Mucosa of rectum (tissue), 2 donors: ENCODE results near the gene ANO1.
"Not testable (repeated sequence)": the region's sequence is repeated elsewhere in the genome, so short reads cannot be mapped to it uniquely, and the experiment has no call there.

Experiments
- H3K27ac ChIP-seq, 2 donors: one replicate each; pipeline ENCODE4 v1.7.0; 2013; ENCODE audit warnings: inconsistent platforms in 2 of 2, low read depth in 2 of 2, low read length in 2 of 2
- H3K27me3 ChIP-seq, 2 donors: one replicate each; pipeline ENCODE4 v1.7.0; 2013; ENCODE audit warnings: low read length in 2 of 2; ENCODE audit not compliant: control insufficient read depth in 2 of 2, insufficient read depth in 2 of 2
- H3K36me3 ChIP-seq, 2 donors: one replicate each; pipeline ENCODE4 v1.7.0; 2013; ENCODE audit warnings: low read length in 2 of 2; ENCODE audit not compliant: control insufficient read depth in 2 of 2, insufficient read depth in 2 of 2
- H3K4me1 ChIP-seq, 2 donors: one replicate each; pipeline ENCODE4 v1.7.0; 2013; ENCODE audit warnings: low read length in 2 of 2, mild to moderate bottlenecking in 1 of 2; ENCODE audit not compliant: control insufficient read depth in 2 of 2, insufficient read depth in 2 of 2
- H3K4me3 ChIP-seq, 2 donors: one replicate each; pipeline ENCODE4 v1.7.0; 2013; ENCODE audit warnings: low read length in 2 of 2
- H3K9ac ChIP-seq, 2 donors: one replicate each; pipeline ENCODE4 v1.7.0; 2013; ENCODE audit warnings: low read length in 2 of 2, low read depth in 1 of 2, mild to moderate bottlenecking in 1 of 2
- H3K9me3 ChIP-seq, 2 donors: one replicate each; pipeline ENCODE4 v1.7.0; 2013; ENCODE audit warnings: low read length in 2 of 2; ENCODE audit not compliant: control insufficient read depth in 2 of 2
- donor health status: healthy.
- donor health status: Normal muscosa, but diverticular disease.

Gene ANO1

DNA sequence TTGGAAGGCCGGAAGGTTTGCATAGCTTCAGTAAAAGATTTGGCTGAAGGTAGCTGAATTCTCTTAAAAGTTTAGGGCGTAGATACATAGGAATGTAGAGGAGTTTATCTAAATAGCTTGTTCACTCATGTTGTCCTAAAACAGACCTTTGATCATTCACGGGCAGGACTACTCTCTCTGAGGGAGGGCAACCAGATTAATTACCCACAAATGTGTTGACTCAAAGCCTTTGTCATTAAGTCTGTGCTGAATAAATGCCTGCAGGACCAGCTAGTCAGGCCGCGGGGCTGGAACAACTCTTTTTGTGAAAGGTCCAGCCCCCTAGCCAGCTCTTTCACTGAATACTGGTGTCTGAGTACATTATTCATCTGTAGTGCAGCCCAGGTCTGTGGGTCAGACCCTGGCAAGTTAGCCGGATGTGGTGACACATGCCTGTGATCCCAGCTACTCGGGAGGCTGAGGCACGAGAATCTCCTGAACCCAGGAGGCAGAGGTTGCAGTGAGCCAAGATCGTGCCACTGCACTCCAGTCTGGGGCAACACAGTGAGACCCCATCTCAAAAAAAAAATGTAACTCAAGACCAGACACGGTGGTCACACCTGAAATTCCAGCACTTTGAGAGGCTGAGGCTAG is 122.2 kb downstream of the ANO1 start:
- H3K27me3 ChIP-seq, result no peaks in the 10 kb centered on the region
- H3K9me3 ChIP-seq, result no peaks in the 10 kb centered on the region
- H3K27ac ChIP-seq, result no peak overlapping the region
- H3K36me3 ChIP-seq, result peaks cover 6% of the 10 kb centered on the region in 2 donors
- H3K4me1 ChIP-seq, result peaks cover 11 to 17% of the 10 kb centered on the region in 2 donors
- no peak overlapping the region for H3K9ac ChIP-seq
- H3K4me3 ChIP-seq, result no peak overlapping the region

DNA sequence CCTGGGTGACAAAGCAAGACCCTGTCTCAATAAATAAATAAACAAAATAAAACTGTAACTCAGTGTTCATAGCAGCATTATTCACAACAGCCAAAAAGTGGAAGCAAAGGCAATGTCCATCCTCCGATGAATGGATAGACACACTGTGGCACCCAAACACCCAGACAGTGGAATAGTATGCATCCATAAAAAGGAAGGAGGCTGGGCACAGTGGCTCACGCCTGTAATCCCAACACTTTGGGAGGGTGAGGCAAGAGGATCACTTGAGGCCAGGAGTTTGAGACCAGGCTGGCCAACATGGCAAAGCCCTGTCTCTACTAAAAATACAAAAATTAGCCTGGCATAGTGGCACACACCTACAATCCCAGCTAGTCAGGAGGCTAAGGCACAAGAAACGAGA is 122.9 kb downstream of the ANO1 start:
- not testable (repeated sequence) for H3K4me3 ChIP-seq, H3K27me3 ChIP-seq, H3K36me3 ChIP-seq, H3K27ac ChIP-seq, H3K9me3 ChIP-seq, H3K9ac ChIP-seq
- H3K4me1 ChIP-seq, result peaks cover 11 to 17% of the 10 kb centered on the region in 2 donors

DNA sequence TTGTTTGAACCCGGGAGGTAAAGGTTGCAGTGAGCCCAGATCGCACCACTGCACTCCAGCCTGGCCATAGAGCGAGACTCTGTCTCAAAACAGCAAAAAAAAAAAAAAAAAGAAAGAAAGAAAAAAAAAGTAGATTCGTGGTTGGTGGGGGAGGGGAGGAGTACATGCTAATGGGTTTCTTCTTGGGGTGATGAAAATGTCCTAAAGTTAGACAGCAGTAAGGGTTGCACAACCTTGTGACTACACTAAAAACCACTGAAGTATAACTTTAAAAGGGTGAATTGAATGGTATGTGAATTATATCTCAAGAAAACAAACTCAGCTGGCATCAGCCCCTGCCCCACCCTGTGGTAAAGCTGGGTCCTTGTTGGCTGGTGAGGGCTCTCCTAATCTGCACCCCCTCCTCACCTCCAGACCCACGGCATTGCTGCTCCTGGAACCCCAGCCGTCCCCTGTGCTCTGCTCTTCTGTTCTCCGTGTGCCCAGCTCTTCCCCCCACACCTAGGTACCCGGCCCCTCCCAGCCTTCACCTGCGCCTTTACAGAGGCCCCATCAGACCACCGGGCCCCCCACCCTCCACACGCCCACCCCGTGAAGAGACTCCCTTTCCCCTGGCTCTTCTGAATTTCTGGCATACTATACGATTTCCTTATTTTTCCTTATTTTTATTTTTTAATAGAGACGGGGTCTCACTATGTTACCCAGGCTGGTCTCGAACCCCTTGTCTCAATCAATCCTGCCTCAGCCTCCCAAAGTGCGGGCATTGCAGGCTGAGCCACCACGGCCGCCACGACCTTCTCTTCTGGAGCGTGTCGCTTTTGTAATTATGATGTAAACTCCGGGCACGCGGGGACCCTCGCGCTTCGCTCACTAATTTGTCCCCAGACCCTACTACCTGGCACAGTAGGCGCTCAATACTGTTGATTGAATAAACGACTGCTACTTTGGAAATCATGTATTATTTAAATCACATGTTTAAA is 124.1 kb downstream of the ANO1 start:
- H3K27ac ChIP-seq, result peak overlapping the region; percentile 83 to 96
- H3K9ac ChIP-seq, result peak overlapping the region in 1 of 2 donors; percentile 96
- H3K4me3 ChIP-seq, result peak overlapping the region; percentile 90 to 95
- H3K4me1 ChIP-seq, result peaks cover 11 to 17% of the 10 kb centered on the region in 2 donors
- no peaks in the 10 kb centered on the region for H3K27me3 ChIP-seq
- H3K36me3 ChIP-seq, result peaks cover 16 to 21% of the 10 kb centered on the region in 2 donors
- H3K9me3 ChIP-seq, result no peaks in the 10 kb centered on the region

DNA sequence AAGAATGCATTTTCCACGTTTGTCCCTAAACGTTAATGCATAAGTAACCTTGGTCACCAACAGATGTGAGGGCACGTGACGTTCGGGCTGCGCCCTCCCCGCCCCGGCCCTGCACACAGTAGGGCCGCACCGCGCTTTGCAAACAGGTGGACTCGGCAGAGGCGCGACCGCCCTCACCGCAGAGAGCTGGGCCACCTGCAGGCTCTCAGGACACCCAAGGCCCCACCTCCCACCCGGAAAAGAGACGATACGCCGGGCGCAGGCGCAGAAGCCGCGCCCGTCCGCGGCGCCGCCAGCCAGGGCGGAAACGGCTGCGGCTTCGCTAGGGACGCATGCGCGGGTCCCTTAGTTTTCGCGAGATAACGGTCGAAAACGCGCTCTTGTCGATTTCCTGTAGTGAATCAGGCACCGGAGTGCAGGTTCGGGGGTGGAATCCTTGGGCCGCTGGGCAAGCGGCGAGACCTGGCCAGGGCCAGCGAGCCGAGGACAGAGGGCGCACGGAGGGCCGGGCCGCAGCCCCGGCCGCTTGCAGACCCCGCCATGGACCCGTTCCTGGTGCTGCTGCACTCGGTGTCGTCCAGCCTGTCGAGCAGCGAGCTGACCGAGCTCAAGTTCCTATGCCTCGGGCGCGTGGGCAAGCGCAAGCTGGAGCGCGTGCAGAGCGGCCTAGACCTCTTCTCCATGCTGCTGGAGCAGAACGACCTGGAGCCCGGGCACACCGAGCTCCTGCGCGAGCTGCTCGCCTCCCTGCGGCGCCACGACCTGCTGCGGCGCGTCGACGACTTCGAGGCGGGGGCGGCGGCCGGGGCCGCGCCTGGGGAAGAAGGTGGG is 125.0 kb downstream of the ANO1 start, which contains the start of gene FADD:
FADD (plus strand) TSS at position 377 of the 831 bp plus-strand sequence; CDS start at position 541, 164 bp downstream.
- peaks cover 17 to 28% of the 10 kb centered on the region in 2 donors for H3K36me3 ChIP-seq
- peak within 1 kb of the TSS; percentile 90 to 95 for H3K4me3 ChIP-seq
- H3K4me1 ChIP-seq, result peaks cover 11 to 17% of the 10 kb centered on the region in 2 donors
- H3K9me3 ChIP-seq, result no peaks in the 10 kb centered on the region
- peak within 1 kb of the TSS; percentile 83 to 96 for H3K27ac ChIP-seq
- peak within 1 kb of the TSS; percentile 94 to 96 for H3K9ac ChIP-seq
- H3K27me3 ChIP-seq, result no peaks in the 10 kb centered on the region

DNA sequence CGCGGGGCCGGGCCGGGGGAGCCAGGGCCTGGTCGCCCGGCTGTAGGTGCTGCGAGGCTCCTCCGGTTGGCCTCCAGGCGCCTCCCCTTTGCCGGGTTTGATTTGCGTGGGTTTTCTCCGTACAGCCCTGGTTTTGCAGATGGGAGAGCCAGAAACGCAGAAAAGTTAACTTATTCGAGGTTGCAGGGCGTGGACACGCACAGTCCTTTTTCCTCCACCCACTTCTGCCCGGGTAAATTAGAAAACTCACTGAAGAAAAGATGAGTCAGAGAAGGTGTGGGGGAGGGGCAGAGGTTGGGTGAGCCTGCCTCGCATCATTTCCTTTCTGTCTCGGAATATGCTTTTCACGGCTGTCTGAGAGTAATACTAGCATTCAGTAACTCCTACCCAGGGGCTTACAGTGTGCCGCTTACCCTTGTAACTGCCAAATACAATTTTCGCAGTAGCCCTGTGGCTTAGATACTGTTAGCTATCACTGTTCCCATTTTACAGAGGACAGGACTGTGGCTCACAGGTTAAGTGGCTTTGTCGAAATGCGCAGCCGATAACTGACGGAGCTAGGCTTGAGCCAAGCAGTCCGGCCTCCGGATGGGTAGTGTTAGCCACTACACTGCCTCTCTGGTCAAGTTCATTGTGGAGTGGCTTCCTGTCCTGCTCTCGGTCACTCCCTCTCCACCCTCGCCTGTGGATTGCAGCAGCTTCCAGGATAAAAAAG is 125.8 kb downstream of the ANO1 start:
- H3K36me3 ChIP-seq, result peaks cover 24 to 34% of the 10 kb centered on the region in 2 donors
- H3K4me1 ChIP-seq, result peaks cover 11 to 17% of the 10 kb centered on the region in 2 donors
- H3K9me3 ChIP-seq, result no peaks in the 10 kb centered on the region
- no peaks in the 10 kb centered on the region for H3K27me3 ChIP-seq
- peak overlapping the region; percentile 83 to 96 for H3K27ac ChIP-seq
- H3K4me3 ChIP-seq, result peak overlapping the region; percentile 90 to 95
- peak overlapping the region; percentile 94 to 96 for H3K9ac ChIP-seq

DNA sequence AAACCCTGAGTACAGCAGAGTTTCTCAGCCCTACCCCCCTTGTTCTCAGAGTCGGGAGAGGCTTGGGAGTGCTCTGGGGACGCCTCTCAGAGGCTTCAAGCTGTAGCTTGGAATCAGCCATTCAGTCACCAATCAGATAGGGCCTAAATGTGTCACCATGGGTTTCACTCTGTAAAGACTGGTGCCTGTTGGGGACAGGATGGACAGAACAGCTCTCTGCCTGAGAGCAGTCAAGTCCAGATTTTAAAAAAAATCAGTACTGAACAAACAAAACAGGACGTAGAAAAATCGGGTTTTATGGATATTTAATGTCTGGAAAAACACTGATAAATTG is 126.3 kb downstream of the ANO1 start:
- Histone ChIP-seq H3K9me3 (no peaks in the 10 kb centered on the region), H3K27ac (peak overlapping the region; percentile 83 to 96), H3K36me3 (peaks cover 25 to 37% of the 10 kb centered on the region in 2 donors), H3K9ac (peak overlapping the region; percentile 94 to 96), H3K27me3 (no peaks in the 10 kb centered on the region), H3K4me1 (peaks cover 11 to 17% of the 10 kb centered on the region in 2 donors), H3K4me3 (peak overlapping the region; percentile 90 to 95)

DNA sequence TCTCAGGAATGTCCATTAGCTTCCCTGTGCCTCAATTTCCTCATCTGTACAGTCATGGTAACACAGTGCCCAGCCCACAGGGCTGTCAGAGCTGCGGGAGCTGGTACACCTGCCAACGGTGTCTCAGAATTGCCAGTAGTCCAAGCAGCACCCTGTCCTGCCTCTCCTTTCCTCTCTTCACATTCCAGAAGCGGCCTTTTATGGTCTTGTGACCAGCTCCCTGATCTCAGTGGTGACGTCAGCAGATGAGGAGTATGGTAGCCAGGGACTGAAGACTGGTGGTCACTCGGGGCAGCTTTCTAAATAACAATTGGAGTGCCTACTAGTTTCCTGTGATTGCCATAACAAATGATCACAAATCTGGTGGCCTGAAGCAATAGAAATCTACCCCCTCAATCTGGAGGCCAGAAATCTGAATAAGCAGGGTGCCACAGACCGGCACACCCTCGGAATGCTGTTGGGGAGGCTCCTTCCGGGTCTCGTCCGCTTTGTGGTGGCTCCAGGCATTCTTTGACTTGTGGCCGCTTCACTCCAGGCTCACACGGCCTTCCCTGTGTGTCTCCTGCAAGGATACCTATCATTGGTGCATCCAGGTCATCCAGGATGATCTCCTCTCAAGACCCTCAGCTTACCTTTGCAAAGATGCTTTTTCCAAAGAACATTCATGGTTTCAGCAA is 127.1 kb downstream of the ANO1 start:
- no peaks in the 10 kb centered on the region for H3K27me3 ChIP-seq
- H3K4me3 ChIP-seq, result peak overlapping the region in 1 of 2 donors; percentile 95
- no peak overlapping the region for H3K27ac ChIP-seq
- H3K9me3 ChIP-seq, result no peaks in the 10 kb centered on the region
- H3K36me3 ChIP-seq, result peaks cover 25 to 39% of the 10 kb centered on the region in 2 donors
- H3K9ac ChIP-seq, result no peak overlapping the region
- H3K4me1 ChIP-seq, result peaks cover 11 to 17% of the 10 kb centered on the region in 2 donors

DNA sequence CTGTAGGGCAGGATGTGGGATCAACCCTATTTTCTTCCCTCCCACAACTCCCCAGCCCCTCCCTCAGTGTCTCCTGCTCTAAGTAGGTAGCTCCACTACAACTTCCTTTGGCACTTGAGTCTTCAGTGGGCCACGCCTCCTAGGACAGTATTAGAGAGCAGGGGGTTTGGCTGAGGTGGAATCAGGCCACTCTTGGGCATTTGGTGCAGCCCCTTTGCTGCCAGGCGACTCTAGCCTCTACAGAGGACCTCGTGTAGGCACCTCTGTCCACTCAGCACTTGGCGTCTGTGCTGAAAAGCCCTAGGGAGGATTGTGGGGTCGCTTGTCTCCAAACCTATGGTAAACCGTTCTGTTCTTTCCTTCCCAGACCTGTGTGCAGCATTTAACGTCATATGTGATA is 127.6 kb downstream of the ANO1 start:
- Histone ChIP-seq H3K36me3 (peaks cover 25 to 39% of the 10 kb centered on the region in 2 donors), H3K4me3 (no peak overlapping the region), H3K27ac (no peak overlapping the region), H3K27me3 (no peaks in the 10 kb centered on the region), H3K4me1 (peaks cover 11 to 17% of the 10 kb centered on the region in 2 donors), H3K9me3 (no peaks in the 10 kb centered on the region), H3K9ac (no peak overlapping the region)
